CD4-positive, alpha-beta T cell treated with Interferon gamma for 1 hour (primary cell): ENCODE data around the gene KAT6B.
"Not testable (repeated sequence)": the region's sequence is repeated elsewhere in the genome, so short reads cannot be mapped to it uniquely, and the experiment has no call there.

Experiments used
- DNase-seq: peaks from one replicate; pipeline ENCODE4 v3.0.0-alpha.2; 2020

KAT6B gene

GRCh38 chr10:74893329-74893728 lies 66.9 kb downstream of the KAT6B start:
- not testable (repeated sequence) for DNase-seq

- no peak for DNase-seq
These were observed 70.6 kb downstream of the KAT6B start for GRCh38 chr10:74896788-74897527.

GRCh38 chr10:74898201-74898976 lies 72.0 kb downstream of the KAT6B start:
- no peak for DNase-seq

GRCh38 chr10:74900297-74900696 lies 73.9 kb downstream of the KAT6B start:
- DNase-seq, result peak; percentile 18

- no peak for DNase-seq
These were observed 74.9 kb downstream of the KAT6B start for GRCh38 chr10:74901301-74901700.

- no peak for DNase-seq
These were observed 75.6 kb downstream of the KAT6B start for GRCh38 chr10:74901867-74902450.

GRCh38 chr10:74903491-74903890 lies 77.1 kb downstream of the KAT6B start:
- DNase-seq, result no peak

GRCh38 chr10:74906611-74907198 lies 80.3 kb downstream of the KAT6B start:
- DNase-seq, result no peak

- DNase-seq, result no peak
These were observed 83.3 kb downstream of the KAT6B start for GRCh38 chr10:74909670-74910069.

- DNase-seq, result no peak
These were observed 84.0 kb downstream of the KAT6B start for GRCh38 chr10:74910241-74910975.

- DNase-seq, result no peak
These were observed 84.6 kb downstream of the KAT6B start for GRCh38 chr10:74910976-74911350.

- no peak for DNase-seq
These were observed 85.8 kb downstream of the KAT6B start for GRCh38 chr10:74912182-74912581.

GRCh38 chr10:74912682-74913081 lies 86.3 kb downstream of the KAT6B start:
- DNase-seq, result no peak

- DNase-seq, result no peak
These were observed 87.1 kb downstream of the KAT6B start for GRCh38 chr10:74913377-74913979.

- no peak for DNase-seq
These were observed 89.9 kb downstream of the KAT6B start for GRCh38 chr10:74916283-74916682.

GRCh38 chr10:74917481-74918077 lies 91.2 kb downstream of the KAT6B start:
- no peak for DNase-seq

GRCh38 chr10:74919671-74920070 lies 93.3 kb downstream of the KAT6B start:
- DNase-seq, result no peak

- not testable (repeated sequence) for DNase-seq
These were observed 94.7 kb downstream of the KAT6B start for GRCh38 chr10:74921070-74921469.

GRCh38 chr10:74921744-74922143 lies 95.3 kb downstream of the KAT6B start:
- DNase-seq, result no peak

GRCh38 chr10:74922921-74923320 lies 96.5 kb downstream of the KAT6B start:
- DNase-seq, result no peak

- DNase-seq, result no peak
These were observed 97.2 kb downstream of the KAT6B start for GRCh38 chr10:74923556-74923955.
